H1 (cell line): ENCODE measurements around the gene NFASC. TPM values are rescaled to one million over a fixed set of nuclear protein-coding genes. Genes with fewer than 3 reads are reported as not detected.

Experiments used
- E2F6 ChIP-seq: IDR thresholded peaks from 2 replicates; pipeline ENCODE4 v1.6.1; 2012; ENCODE audit warnings: inconsistent platforms
- POLR2A ChIP-seq, 2 experiments: IDR thresholded peaks; 1 replicate in 1 of 2; 2 replicates in 1 of 2; pipeline ENCODE4 v1.6.1; 2011; ENCODE audit warnings: low read depth in 2 of 2, low read length in 2 of 2, mild to moderate bottlenecking in 2 of 2; ENCODE audit errors: control extremely low read depth in 1 of 2
- ZNF274 ChIP-seq: IDR thresholded peaks from 2 replicates; pipeline ENCODE4 v1.7.0; 2012; ENCODE audit warnings: low read length, borderline replicate concordance; ENCODE audit errors: extremely low read depth
- polyA plus RNA-seq, 7 experiments: library from polyadenylated mRNA; depleted of rRNA in 3 of 7; stranded (reverse) in 5 of 7; unstranded in 2 of 7; fragments of >200 nt in 5 of 7; fragments of 200-250 nt in 2 of 7; gene quantifications; 1 replicate in 5 of 7; 2 replicates in 1 of 7; 4 replicates in 1 of 7; pipeline versions ENCODE4 v1.2.1 to v1.2.3, GENCODE V29; 2011 to 2013; ENCODE audit warnings: missing spikeins in 2 of 7, mixed read lengths in 2 of 7
- total RNA-seq: library from RNA; stranded (reverse); fragmentation: NEBNext Ultra II Directional; extraction: Animal tissue kit (Norgen Biotek cat#: 25700); gene quantifications from 2 replicates; pipeline ENCODE4 v1.2.1, GENCODE V29; 2021

NFASC gene
- total and polyA plus RNA-seq, 2 of the 8 experiments (the other 6 are each of a cell fraction or from before 2014, with no cell fraction given) = 5.0 to 15.2 TPM

DNA sequence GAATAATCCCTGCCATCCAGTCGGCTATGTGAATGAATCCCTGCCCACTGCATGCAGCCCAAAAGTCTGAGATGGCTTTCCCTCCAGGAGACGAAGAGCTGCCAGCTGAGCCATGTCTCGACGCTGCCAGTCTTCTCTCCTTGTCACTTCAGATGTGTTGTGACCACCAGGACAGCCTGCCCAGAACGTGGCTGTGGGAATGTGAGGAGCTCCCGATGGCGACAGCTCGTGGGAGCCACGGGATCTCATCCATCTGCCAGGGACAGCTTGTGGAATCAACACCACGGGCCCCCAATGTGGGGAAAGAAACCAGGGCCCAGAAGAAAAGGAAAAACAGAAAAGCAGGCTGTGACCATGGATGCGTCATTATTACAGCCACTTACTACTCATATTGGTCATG lies 67.2 kb downstream of the NFASC start (continued):
- TF ChIP-seq POLR2A (IDR thresholded peaks at IDR 0.05; ENCODE audit: control extremely low read depth in 1 of 2, low read depth in 2 of 2, low read length in 2 of 2) (no peak), E2F6 (no peak), ZNF274 (no peak)
